ENCODE results near the gene C11orf86.
A peak's percentile ranks its signal among the peaks of the same experiment; 100 is the strongest.
"Not testable (repeated sequence)": the region's sequence is repeated elsewhere in the genome, so short reads cannot be mapped to it uniquely, and the experiment has no call there.

C11orf86 gene

DNA sequence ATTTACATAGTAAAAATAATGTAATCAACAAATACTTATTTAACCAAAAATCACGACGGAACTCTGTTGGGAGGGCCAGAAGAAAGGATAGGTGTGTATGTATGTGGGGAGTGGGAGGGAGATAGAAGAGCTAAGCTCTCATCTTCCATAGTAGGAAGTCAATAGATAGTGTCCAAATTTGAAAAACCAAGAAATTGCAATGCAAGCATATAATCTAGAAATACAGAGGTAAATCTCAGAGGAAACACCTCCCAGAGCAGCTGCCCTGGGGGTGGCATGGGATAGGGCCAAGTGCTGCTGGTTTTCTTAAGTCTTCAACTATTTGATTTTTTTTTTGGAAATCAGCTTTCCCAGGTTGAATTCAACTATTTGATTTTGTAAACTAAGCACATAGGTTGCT, 16.9 kb downstream of the C11orf86 start:
- no peak for DNase-seq (ENCODE audit: low read depth)

DNA sequence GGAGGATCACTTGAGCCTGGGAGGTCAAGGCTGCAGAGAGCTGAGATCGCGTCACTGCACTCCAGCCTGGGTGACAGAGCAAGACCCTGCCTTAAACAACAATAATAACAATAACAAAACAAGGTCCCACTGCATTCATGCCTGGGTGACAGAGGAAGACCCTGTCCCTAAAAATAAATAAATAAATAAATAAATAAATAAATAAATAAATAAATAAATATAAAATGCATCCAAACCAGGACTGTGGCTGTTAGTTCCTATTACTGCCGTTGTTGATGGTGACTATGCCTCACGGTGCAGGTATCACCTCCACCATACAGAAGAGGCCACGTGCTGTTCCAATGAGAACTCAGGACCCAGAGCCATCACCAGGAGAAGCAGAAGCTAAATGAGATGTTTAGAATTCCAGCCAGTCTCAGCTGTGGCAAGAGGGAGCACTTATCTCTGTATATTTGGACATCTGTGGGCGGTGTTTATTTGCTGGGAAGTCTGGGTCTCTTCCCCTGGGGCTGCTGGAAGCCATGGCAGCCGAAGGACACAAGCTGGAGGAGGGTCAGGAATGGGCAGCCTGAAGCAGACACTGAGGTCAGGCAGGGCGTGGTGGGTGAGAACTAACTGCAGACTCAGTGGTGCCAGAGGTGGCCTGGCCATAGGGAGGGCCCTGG, 21.6 kb downstream of the C11orf86 start:
- DNase-seq (ENCODE audit: low read depth): no peak

DNA sequence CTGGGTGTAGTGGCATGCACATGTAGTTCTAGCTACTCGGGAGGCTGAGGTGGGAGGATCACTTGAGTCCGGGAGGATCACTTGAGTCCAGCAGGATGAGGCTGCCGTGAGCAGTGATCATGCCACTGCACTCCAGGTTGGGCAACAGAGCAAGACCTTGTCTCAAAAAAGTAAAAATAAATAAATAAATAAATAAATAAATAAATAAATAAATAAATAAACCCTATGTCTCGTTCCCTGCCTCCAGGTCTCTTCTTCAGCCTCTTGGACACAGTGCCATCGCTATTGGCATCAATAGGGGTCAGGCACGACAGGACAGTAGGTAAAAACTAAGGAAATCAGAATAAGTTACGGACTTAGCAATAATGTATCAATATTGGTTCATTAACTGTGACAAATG, 24.5 kb downstream of the C11orf86 start:
- DNase-seq (ENCODE audit: low read depth): no peak

DNA sequence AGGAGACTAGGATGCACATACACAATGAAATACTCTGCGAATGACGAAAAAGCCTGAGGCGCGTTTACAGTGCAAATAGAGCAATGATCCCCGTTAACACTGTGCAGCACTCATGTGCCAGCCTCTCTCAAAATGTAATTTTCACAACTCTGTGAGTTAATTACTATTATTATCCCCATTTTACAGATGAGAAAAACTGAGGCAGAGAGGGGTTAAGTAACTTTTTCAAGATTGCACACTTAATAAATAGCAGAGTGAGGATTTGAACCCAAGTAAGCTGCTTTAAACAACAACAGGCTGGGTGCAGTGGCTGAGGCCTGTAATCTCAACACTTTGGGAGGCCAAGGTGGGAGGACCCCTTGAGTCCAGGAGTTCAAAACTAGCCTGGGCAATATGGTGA, 26.2 kb downstream of the C11orf86 start:
- no peak for DNase-seq (ENCODE audit: low read depth)

DNA sequence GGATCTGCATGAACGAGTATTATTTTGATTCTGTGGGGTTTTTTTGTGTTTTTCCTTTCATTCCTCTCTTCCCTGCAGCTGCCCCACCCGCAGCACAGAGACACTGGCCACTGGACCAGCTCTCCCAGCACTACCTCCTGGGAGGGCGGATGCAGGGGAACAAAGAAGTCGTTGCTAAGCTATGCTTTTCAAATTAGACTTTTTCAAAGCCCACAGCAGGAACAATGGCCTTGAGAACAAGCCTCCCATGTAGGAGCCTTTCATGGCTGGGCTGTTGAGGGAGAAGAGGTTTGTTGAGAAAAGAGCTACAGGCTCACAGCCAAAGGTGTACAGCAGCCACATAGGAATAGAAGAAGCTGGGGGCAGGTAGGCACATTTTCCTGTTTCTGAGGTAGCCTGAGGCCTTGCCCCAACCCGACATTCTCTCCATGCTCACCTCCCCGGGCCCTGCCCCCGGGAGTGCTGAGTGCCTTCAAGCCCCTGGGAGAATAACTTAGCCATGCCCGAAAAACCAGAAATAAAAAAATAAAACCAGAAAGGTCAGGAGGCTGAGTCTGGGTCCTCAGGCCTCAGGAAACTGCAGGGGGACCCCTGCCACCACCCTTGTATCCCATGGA, 27.3 kb downstream of the C11orf86 start:
- DNase-seq (ENCODE audit: low read depth): no peak

DNA sequence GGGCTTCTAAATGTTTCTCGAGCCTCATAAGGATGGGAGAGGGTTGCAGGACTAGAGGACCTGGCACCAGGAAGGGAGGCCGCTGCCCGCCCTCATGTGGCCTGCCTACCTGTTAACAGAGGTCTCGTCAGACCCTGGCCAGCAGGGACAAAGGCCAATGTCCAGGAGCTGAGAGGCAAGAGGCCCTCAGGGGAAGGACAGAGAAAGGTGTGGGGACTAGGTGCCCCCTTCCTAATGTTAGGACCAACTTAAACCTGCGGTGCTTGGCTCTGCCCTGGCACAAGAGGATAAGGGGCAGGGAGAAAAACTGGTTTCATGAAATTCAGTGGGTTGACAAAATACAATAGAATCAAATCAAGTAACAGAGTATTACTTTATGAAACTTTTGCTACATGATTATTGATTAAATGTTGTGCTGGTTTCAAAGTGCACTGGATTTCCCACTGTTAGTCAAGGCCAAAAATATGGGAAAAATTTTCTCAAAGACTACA, 27.9 kb downstream of the C11orf86 start:
- no peak for DNase-seq (ENCODE audit: low read depth)

DNA sequence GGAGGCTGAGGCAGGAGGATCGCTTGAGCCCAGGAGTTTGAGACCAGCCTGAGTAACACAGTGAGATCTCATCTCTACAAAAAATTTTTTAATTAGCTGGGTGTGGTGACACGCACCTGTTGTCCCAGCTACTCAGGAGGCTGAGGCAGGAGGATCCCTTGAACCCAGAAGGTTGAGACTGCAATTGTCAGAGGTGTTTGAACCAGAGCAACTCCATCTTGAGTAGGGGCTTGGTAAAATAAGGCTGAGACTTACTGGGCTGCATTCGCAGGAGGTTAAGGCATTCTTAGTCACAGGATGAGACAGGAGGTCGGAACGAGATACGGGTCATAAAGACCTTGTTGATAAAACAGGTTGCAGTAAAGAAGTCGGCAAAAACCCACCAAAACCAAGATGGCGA, 30.1 kb downstream of the C11orf86 start:
- DNase-seq (ENCODE audit: low read depth): not testable (repeated sequence)

DNA sequence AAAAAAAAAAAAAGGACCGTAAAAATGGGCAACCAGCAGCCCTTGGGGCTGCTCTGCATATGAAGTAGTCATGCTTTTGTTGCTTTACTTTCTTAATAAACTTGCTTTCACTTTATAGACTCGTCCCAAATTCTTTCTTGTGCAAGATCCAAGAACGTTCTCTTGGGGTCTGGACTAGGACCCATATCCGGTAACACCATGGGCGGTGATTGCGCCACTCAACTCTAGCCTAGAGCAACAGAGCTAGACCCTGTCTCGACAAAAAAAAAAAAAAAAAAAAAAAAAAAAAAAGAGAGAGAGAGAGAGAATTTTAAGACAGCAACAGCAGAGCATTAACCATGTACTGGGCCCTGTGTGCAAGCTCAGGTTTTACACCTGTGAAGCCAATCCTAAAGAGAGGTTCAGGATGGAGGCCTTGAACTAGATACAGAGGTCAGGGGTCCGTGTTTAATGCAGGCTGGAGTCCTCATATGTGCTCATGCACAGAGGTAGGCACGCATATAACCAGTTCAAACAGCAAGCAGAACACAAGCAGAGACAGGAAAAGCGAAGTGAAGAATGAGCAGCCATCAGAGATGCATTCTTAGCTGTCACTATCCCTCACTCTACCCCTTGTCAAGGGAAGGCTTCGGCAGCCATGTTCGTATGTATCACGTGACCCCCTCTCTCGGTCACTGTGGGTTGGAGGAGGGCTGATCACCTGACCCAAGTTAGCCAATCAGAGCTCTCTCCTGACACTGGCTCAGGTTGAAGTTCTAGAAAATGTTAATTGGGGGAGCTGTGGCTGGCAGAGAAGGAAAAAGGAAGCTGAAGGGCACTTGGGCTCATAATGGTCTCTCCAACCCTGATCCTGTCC, 31.2 kb downstream of the C11orf86 start:
- peak; percentile 90 for DNase-seq (ENCODE audit: low read depth)

DNA sequence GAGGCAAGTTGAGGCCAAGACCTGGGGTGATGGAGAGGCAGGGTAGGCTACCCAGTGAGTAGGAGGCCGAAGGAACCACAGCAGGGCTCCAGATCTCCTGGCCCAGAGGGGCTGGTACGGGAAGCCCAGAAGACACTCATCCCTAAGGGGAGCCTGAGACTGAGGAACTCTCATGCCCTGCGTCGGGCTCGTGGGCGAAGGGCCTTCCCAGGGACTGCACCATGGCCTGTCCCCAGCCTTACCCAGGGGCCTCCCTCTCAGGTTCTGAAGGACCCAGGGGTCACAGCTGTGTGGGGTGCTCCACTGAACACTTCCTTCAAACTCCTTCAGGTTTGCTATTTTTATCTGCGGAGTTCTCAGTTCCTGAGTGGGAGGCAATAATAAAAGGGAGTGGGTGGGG, 32.0 kb downstream of the C11orf86 start:
- DNase-seq (ENCODE audit: low read depth): no peak

DNA sequence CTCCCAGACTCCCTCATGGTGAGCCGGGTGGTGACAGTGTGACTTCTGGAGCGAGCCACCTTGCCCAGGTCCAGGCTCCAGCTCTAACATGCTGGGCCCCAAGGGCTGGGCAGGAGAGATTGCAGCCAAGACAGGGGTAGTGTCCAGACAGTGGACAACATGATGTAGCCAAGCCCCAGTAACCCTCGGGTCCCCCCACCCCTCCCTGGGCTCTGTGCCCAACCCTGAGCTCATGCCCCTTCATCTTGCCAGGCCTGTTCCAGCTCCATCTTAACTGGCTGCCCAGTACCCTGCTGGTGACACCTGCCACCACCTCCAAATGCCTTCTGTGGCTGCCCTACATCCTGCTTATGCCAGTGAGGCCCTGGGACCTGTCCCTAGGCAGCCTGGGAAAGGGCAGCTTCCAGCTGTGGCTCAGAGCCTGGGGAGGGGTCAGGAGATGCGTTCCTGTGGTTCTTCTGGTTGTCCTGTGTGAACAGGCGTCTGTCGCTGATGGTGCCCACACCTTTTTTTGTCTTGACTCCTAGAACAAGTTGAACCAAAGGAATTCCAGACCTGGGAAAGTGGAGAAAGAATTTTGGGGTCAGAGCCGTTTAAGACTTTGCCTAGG, 35.3 kb downstream of the C11orf86 start:
- DNase-seq (ENCODE audit: low read depth): no peak

DNA sequence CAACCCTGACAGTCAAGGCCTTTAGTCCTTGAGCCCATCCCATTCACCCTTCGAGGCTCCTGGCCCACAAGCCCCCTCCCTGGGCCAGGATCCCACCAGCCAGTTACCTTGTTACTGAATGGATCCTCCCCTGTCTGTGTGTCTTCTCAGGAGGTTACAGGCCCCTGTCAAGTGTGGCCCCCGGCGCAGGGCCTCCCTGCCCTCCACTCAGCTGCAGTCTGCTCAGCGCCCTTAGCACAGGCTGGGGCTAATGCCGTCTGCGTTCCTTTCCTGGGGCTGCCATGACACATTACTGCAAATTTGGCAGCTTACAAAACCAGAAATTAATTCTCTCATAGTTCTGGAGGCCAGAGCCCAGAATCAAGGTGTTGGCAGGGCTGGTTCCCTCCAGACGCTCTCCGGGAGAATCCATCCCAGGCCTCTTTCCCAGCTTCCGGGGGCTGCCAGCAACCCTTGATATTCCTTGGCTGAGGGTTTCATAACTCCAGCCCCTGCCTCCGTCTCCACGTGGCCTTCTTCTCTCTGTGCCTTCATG, 38.5 kb downstream of the C11orf86 start:
- DNase-seq (ENCODE audit: low read depth): no peak

DNA sequence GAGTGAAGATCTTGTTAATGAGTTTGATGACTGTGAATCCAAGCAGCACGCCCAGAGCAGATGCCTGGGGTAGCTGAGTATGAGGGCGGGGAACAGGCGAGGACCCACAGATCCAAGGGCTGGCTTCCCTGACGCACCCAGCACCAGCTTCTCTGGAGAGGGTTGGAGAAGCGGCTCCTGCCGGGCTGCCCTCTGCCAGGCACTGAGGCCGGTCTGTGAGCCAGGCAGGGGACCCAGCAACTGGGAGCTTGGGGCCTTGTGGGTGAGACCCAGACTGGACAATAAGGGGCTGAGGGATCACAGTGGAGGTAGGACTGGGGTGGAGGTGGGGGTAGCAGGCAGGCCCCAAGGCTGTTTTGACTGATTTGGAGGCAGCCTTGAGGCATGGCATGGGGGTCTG, 39.2 kb downstream of the C11orf86 start:
- DNase-seq (ENCODE audit: low read depth): no peak

DNA sequence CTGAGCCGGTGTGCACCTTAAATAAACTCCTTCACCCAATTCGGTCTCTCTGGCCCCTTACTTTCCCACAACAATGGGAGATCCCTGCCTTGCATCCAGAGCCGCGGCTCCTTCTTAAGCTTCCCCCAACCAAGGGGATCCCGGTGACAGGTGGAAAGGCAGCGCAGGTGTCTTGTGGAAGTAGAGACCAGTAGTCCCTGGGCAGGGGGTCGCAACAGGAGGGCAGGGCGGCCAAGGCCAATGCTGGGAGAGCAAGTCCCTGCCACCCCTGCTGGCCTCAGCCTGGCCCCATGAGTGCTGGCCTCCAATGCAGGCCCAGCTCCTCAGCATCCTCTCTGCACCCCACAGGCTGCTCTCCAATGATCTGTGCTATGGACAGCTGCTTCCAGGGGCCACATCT, 39.9 kb downstream of the C11orf86 start:
- DNase-seq (ENCODE audit: low read depth): no peak

DNA sequence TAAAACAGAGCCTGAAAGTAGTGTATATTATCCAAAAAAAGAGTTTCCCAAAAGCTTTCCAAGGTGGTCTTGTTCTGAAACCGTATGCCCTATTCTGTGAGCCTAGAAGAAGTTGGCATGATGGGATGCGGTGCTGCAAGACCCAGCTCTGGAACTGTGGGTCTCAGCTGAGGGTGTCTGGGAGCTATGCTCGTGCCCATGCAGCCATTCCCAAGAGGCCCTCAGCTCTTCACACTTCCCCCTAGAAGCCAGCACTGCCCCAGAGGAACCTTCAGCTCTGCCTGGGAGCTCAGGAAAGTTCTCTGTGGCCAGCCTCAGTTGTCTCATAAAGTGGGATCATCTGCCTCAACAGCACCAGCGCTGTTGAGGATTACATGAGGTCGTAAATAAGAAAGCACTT, 41.4 kb downstream of the C11orf86 start:
- DNase-seq (ENCODE audit: low read depth): no peak

DNA sequence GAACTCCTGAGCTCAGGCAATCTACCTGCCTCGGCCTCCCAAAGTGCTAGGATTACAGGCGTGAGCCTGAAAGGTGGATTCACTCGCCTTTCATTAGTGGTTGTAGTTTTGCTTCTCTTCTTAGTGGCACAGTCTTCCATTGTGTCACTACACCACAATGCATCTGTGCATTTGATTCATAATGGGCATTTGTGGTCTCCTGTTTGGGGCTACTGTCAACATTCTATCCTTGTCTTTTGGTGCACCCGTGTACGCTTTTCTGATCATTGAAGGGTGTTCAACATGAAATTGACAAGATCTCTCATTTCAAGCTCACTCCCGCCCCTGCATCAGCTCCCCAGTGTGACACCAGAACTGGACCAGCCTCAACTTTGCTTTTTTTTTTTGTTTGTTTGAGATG, 45.8 kb downstream of the C11orf86 start:
- no peak for DNase-seq (ENCODE audit: low read depth)

DNA sequence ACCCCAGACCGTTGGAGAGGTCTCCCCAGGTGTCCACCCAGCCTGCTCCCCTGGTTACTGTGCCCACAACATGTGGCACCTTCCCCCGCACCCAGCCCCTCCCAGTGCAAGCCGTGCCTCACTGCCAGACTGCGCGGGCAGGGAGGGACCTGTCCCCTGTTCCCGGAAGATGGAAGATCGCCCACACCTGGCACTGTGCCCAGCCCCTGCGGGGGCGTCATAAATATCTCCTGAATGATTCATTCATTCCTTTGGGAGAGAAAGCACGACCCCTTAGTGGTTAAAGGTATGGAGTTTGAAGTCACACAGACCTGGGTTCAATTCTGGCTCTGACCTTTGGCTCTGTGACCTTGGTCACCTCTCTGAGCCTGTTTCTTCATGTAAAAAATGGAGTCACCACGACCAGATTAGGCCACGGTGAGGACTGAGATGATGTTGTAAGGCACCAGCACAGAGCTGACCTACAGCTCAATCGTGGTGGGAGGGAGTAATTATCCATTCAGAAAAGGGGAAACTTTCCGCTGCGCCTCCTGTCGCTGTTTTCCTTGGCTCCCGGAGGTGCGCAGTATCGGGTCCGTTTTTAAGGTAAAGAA, 47.3 kb downstream of the C11orf86 start:
- no peak for DNase-seq (ENCODE audit: low read depth)

DNA sequence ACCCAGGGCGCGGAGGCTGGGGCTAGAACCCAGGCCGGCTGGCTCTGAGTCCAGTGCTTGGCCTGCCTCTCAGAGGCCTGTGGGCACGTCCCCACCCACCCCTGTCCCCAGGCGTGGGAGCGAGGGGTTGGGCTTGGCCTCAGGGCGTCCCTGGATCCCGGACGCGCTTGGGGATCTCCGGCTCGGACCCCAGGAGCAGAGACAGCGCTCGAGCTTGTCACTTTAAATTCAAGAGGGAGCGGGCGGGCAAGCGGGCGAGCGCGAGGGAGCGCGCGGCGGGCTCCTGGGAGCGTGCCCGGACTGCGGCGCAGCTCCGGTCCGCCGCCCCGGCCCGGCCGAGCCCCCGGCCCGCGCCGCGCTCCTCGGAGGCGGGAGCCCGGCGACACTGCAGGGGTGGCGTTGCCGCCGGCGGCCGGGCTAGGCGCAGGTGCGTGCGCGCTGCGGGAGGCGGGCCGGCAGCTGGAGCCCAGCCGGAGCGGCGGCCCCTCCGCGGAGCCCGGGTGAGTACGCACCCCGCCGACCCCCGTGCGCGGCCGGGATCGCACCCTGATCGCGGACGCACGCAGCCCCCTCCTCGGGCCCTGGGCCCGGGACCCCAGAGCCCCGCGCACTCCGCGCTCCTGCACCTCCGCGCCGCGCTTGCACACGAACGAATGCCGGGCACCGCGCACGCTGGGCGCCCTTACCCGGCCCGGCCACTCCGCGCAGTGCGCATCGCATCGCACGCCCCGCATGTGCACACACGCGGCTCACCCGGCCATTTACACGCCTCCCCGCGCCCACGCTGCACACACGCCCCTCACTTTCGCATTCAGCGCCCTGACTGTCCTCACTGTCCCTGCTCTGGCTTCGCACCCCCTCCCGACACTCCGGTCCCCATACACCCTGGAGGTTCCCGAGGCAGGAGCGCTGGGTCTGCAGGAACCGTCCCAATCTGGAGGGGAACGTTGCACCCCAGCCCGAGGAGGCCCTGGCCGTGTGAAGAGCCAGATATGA, 48.2 kb downstream of the C11orf86 start, which contains the start of gene SYT12:
Gene SYT12 (plus strand): TSS at position 174 of the 996 bp plus-strand sequence. CDS start 7,011 bp downstream, outside the sequence.
- DNase-seq (ENCODE audit: low read depth): no peak

DNA sequence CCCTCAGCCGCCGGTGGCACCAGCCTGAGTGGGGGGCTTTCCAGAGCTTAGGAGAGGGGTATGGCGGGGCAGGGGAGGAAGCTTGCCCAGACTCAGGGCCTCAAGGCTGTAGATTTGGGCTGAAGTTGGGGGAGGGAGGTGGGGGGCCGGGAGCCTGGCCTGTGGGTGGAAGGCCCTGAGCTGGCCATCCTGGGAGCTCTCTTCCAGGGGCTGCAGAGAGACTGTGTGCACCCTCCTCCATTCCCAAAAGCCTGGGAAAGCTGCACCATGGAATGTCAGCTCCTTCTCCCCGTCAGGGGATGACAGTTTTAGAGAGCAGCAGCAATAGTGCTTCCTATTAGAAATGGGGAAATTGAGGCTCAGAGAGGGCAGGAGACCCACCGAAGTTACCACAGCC, 48.9 kb downstream of the C11orf86 start:
- no peak for DNase-seq (ENCODE audit: low read depth)

DNA sequence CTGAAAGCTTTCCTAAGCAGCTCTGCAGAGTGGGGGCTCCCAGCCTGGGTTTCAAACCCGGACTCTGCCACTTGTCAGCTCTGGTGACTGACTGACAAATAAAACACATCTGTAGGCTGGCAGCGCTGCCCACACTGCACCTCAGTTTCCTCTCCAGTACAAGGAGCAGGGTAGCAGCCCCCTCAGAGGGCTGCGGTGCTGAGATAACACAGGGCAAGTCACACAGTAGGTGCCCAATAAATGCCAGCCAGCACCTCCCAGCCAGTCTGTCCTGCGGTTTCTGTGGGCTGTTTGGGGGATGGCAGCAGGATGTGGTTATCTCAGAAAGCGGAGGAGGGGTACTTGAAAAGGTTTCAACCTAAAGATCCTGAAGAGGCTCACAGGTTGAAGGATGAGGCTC, 49.3 kb downstream of the C11orf86 start:
- DNase-seq (ENCODE audit: low read depth): peak; percentile 67

DNA sequence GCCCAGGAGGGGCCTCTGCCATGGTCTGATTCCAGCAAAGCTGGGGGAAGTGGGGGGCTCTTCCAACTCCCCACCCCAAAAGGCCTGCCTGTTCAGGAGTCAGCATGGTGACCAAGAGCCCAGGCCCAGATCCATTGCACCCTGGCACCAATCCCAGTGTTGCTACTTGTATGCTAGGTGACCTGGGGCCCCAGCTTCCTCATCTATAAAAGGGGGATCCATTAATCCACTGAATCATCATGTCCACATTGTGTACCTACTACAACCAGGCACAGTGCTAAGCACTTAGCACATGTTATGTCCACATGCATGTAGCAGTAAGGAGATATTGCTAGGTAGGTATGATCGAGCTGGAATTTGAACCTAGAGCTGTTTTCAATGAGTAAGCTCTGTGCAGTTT, 49.9 kb downstream of the C11orf86 start:
- DNase-seq (ENCODE audit: low read depth): peak; percentile 27

DNA sequence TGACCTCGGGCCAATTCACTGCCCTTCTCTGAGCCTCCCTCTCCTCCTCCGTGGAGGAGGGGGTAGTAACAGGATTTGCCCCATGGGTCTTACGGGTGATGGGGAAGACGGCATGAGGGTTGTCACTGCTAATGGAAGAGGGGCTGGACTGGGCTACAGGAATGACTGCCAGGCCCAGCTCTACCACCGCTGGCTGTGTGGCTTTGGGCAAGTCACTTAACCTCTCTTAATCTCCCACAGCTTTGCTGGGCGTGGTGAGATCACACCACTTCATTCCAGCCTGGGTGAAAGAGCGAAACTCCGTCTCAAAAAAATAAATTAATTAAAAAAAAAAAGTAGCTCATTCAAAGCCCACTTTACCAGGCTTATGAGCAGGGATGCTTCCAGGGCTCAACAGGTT, 50.6 kb downstream of the C11orf86 start:
- DNase-seq (ENCODE audit: low read depth): no peak

All from CMK (cell line).